Measurements from ENCODE around the gene STEEP1.

DNA sequence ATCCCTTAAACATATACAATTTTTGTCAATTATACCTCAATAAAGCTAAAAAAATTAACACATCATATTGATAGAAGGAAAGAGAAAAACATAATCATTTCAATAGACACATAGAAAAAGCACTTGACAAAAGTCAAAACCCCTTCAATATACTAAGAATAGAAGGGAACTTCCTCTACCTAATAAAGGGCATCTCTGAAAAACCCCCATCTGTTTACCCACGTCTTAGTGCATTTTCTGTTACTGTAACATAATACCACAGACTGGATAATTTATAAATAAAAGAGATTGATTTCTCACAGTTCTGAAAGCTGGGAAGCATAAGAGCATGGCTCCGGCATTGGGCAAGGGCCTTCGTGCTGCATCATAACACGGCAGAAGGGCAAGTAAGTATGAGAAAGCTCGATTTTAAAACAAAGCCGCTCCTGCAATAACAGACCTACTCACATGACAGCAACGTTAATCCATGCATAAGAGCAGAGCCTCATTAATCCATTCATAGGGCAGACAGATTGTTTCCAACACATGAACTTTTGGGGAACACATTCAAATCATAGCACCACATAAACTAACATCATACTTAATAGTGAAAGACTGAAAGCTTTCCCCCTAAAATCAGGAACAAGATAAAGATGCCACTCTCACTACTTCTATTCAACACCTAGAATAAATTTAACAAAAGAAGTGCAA is 15.7 kb downstream of the STEEP1 start:
- TF ChIP-seq, protein P1, sequence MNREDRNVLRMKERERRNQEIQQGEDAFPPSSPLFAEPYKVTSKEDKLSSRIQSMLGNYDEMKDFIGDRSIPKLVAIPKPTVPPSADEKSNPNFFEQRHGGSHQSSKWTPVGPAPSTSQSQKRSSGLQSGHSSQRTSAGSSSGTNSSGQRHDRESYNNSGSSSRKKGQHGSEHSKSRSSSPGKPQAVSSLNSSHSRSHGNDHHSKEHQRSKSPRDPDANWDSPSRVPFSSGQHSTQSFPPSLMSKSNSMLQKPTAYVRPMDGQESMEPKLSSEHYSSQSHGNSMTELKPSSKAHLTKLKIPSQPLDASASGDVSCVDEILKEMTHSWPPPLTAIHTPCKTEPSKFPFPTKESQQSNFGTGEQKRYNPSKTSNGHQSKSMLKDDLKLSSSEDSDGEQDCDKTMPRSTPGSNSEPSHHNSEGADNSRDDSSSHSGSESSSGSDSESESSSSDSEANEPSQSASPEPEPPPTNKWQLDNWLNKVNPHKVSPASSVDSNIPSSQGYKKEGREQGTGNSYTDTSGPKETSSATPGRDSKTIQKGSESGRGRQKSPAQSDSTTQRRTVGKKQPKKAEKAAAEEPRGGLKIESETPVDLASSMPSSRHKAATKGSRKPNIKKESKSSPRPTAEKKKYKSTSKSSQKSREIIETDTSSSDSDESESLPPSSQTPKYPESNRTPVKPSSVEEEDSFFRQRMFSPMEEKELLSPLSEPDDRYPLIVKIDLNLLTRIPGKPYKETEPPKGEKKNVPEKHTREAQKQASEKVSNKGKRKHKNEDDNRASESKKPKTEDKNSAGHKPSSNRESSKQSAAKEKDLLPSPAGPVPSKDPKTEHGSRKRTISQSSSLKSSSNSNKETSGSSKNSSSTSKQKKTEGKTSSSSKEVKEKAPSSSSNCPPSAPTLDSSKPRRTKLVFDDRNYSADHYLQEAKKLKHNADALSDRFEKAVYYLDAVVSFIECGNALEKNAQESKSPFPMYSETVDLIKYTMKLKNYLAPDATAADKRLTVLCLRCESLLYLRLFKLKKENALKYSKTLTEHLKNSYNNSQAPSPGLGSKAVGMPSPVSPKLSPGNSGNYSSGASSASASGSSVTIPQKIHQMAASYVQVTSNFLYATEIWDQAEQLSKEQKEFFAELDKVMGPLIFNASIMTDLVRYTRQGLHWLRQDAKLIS (CRISPR knock-in tag; IDR thresholded peaks at IDR 0.05), result no peak
- TF ChIP-seq FOXA1 (IDR thresholded peaks at IDR 0.05), result no peak
- TF ChIP-seq FOXA1 (CRISPR knock-in tag; IDR thresholded peaks at IDR 0.05), result no peak
- TF ChIP-seq ZNF251 (CRISPR knock-in tag; IDR thresholded peaks at IDR 0.05), result no peak
- TF ChIP-seq CEBPG (CRISPR knock-in tag; IDR thresholded peaks at IDR 0.05), result no peak
- no peak for TF ChIP-seq AHR (CRISPR knock-in tag; IDR thresholded peaks at IDR 0.05)
- no peak for TF ChIP-seq MAZ (IDR thresholded peaks at IDR 0.05; ENCODE audit: borderline replicate concordance, low read depth, low read length)
- TF ChIP-seq MAZ (CRISPR knock-in tag; IDR thresholded peaks at IDR 0.05; ENCODE audit: low read depth), result no peak
- TF ChIP-seq, protein P2, sequence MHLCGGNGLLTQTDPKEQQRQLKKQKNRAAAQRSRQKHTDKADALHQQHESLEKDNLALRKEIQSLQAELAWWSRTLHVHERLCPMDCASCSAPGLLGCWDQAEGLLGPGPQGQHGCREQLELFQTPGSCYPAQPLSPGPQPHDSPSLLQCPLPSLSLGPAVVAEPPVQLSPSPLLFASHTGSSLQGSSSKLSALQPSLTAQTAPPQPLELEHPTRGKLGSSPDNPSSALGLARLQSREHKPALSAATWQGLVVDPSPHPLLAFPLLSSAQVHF (CRISPR knock-in tag; IDR thresholded peaks at IDR 0.05), result no peak
- TF ChIP-seq, protein P3, sequence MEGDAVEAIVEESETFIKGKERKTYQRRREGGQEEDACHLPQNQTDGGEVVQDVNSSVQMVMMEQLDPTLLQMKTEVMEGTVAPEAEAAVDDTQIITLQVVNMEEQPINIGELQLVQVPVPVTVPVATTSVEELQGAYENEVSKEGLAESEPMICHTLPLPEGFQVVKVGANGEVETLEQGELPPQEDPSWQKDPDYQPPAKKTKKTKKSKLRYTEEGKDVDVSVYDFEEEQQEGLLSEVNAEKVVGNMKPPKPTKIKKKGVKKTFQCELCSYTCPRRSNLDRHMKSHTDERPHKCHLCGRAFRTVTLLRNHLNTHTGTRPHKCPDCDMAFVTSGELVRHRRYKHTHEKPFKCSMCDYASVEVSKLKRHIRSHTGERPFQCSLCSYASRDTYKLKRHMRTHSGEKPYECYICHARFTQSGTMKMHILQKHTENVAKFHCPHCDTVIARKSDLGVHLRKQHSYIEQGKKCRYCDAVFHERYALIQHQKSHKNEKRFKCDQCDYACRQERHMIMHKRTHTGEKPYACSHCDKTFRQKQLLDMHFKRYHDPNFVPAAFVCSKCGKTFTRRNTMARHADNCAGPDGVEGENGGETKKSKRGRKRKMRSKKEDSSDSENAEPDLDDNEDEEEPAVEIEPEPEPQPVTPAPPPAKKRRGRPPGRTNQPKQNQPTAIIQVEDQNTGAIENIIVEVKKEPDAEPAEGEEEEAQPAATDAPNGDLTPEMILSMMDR (CRISPR knock-in tag; IDR thresholded peaks at IDR 0.05), result no peak
- no peak for TF ChIP-seq HDAC6 (IDR thresholded peaks at IDR 0.05; ENCODE audit: low read depth, low read length)
- no peak for TF ChIP-seq RNF2 (conservative IDR thresholded peaks at IDR 0.05; ENCODE audit: low read depth)

Data from HepG2 (cell line).